ENCODE measurements around the gene PCDHB7.
"Not testable (repeated sequence)": the region's sequence is repeated elsewhere in the genome, so short reads cannot be mapped to it uniquely, and the experiment has no call there.

The PCDHB7 gene

GRCh38 chr5:141179876-141180275 is 7.4 kb downstream of the PCDHB7 start:
- not testable (repeated sequence) for DNase-seq (ENCODE audit: low read depth in 2 of 3, low spot score in 2 of 3)

- no peak for DNase-seq (ENCODE audit: low read depth in 2 of 3, low spot score in 2 of 3)
Observed at GRCh38 chr5:141180313-141180712, 7.9 kb downstream of the PCDHB7 start.

GRCh38 chr5:141182248-141182647 is 9.8 kb downstream of the PCDHB7 start, which contains the start of gene PCDHB16:
TSS of gene PCDHB16 (plus strand) at chr5:141182387. CDS start at chr5:141182560, 173 bp downstream.
- no peak for DNase-seq (ENCODE audit: low read depth in 2 of 3, low spot score in 2 of 3)

GRCh38 chr5:141184117-141184855 is 11.8 kb downstream of the PCDHB7 start:
- not testable (repeated sequence) for DNase-seq (ENCODE audit: low read depth in 2 of 3, low spot score in 2 of 3)

- no peak for DNase-seq (ENCODE audit: low read depth in 2 of 3, low spot score in 2 of 3)
Observed at GRCh38 chr5:141186897-141187512, 14.6 kb downstream of the PCDHB7 start, which contains the start of gene PCDHB9. TSS of gene PCDHB9 (plus strand) at chr5:141187161. CDS start at chr5:141187319, 158 bp downstream.

GRCh38 chr5:141188682-141189081 is 16.2 kb downstream of the PCDHB7 start:
- DNase-seq (ENCODE audit: low read depth in 2 of 3, low spot score in 2 of 3) = not testable (repeated sequence)

- not testable (repeated sequence) for DNase-seq (ENCODE audit: low read depth in 2 of 3, low spot score in 2 of 3)
Observed at GRCh38 chr5:141189131-141189530, 16.7 kb downstream of the PCDHB7 start.

- no peak for DNase-seq (ENCODE audit: low read depth in 2 of 3, low spot score in 2 of 3)
Observed at GRCh38 chr5:141192110-141192725, 19.8 kb downstream of the PCDHB7 start, which contains the start of gene PCDHB10. TSS of gene PCDHB10 (plus strand) at chr5:141192353. CDS start at chr5:141192553, 200 bp downstream.

- not testable (repeated sequence) for DNase-seq (ENCODE audit: low read depth in 2 of 3, low spot score in 2 of 3)
Observed at GRCh38 chr5:141194332-141194731, 21.9 kb downstream of the PCDHB7 start.

- DNase-seq (ENCODE audit: low read depth in 2 of 3, low spot score in 2 of 3) = no peak
Observed at GRCh38 chr5:141196363-141196762, 23.9 kb downstream of the PCDHB7 start.

- no peak for DNase-seq (ENCODE audit: low read depth in 2 of 3, low spot score in 2 of 3)
Observed at GRCh38 chr5:141199359-141200235, 27.2 kb downstream of the PCDHB7 start, which contains the start of gene PCDHB11. TSS of gene PCDHB11 (plus strand) at chr5:141199627. CDS start at chr5:141199775, 148 bp downstream.

- DNase-seq (ENCODE audit: low read depth in 2 of 3, low spot score in 2 of 3) = not testable (repeated sequence)
Observed at GRCh38 chr5:141201126-141201525, 28.7 kb downstream of the PCDHB7 start.

- not testable (repeated sequence) for DNase-seq (ENCODE audit: low read depth in 2 of 3, low spot score in 2 of 3)
Observed at GRCh38 chr5:141201646-141202045, 29.2 kb downstream of the PCDHB7 start.

- DNase-seq (ENCODE audit: low read depth in 2 of 3, low spot score in 2 of 3) = no peak
Observed at GRCh38 chr5:141208478-141208877, 36.0 kb downstream of the PCDHB7 start, which contains the start of gene PCDHB12. TSS of gene PCDHB12 (plus strand) at chr5:141208719. CDS start at chr5:141208908, 189 bp downstream.

- not testable (repeated sequence) for DNase-seq (ENCODE audit: low read depth in 2 of 3, low spot score in 2 of 3)
Observed at GRCh38 chr5:141210281-141210680, 37.8 kb downstream of the PCDHB7 start.

- not testable (repeated sequence) for DNase-seq (ENCODE audit: low read depth in 2 of 3, low spot score in 2 of 3)
Observed at GRCh38 chr5:141210849-141211248, 38.4 kb downstream of the PCDHB7 start.

- DNase-seq (ENCODE audit: low read depth in 2 of 3, low spot score in 2 of 3) = not testable (repeated sequence)
Observed at GRCh38 chr5:141213656-141214339, 41.4 kb downstream of the PCDHB7 start, which contains the start of gene PCDHB13. TSS of gene PCDHB13 (plus strand) at chr5:141213919. CDS start at chr5:141214124, 205 bp downstream.

- DNase-seq (ENCODE audit: low read depth in 2 of 3, low spot score in 2 of 3) = not testable (repeated sequence)
Observed at GRCh38 chr5:141214583-141214982, 42.1 kb downstream of the PCDHB7 start.

GRCh38 chr5:141215504-141215903 is 43.1 kb downstream of the PCDHB7 start:
- not testable (repeated sequence) for DNase-seq (ENCODE audit: low read depth in 2 of 3, low spot score in 2 of 3)

- DNase-seq (ENCODE audit: low read depth in 2 of 3, low spot score in 2 of 3) = not testable (repeated sequence)
Observed at GRCh38 chr5:141216035-141216434, 43.6 kb downstream of the PCDHB7 start.
